ENCODE measurements around the gene TMC8.
"Not testable (repeated sequence)": the region's sequence is repeated elsewhere in the genome, so short reads cannot be mapped to it uniquely, and the experiment has no call there.

Gene TMC8, protein sequence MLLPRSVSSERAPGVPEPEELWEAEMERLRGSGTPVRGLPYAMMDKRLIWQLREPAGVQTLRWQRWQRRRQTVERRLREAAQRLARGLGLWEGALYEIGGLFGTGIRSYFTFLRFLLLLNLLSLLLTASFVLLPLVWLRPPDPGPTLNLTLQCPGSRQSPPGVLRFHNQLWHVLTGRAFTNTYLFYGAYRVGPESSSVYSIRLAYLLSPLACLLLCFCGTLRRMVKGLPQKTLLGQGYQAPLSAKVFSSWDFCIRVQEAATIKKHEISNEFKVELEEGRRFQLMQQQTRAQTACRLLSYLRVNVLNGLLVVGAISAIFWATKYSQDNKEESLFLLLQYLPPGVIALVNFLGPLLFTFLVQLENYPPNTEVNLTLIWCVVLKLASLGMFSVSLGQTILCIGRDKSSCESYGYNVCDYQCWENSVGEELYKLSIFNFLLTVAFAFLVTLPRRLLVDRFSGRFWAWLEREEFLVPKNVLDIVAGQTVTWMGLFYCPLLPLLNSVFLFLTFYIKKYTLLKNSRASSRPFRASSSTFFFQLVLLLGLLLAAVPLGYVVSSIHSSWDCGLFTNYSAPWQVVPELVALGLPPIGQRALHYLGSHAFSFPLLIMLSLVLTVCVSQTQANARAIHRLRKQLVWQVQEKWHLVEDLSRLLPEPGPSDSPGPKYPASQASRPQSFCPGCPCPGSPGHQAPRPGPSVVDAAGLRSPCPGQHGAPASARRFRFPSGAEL

GRCh38 chr17:78130437-78131101 lies at the start of gene TMC8:
TMC8 (plus strand) TSS chr17:78130771; CDS start chr17:78131589, 818 bp downstream.
- peak; percentile 55 for DNase-seq

GRCh38 chr17:78081551-78081950 lies 49.0 kb upstream of the TMC8 start:
- DNase-seq = no peak

GRCh38 chr17:78082355-78082872 lies 48.2 kb upstream of the TMC8 start:
- not testable (repeated sequence) for DNase-seq

GRCh38 chr17:78082988-78083387 lies 47.6 kb upstream of the TMC8 start:
- no peak for DNase-seq

GRCh38 chr17:78086740-78087139 lies 43.8 kb upstream of the TMC8 start:
- no peak for DNase-seq

- no peak for DNase-seq
These were observed 42.0 kb upstream of the TMC8 start for GRCh38 chr17:78088529-78088928.

- DNase-seq = no peak
These were observed 40.8 kb upstream of the TMC8 start for GRCh38 chr17:78089576-78090281.

DNA sequence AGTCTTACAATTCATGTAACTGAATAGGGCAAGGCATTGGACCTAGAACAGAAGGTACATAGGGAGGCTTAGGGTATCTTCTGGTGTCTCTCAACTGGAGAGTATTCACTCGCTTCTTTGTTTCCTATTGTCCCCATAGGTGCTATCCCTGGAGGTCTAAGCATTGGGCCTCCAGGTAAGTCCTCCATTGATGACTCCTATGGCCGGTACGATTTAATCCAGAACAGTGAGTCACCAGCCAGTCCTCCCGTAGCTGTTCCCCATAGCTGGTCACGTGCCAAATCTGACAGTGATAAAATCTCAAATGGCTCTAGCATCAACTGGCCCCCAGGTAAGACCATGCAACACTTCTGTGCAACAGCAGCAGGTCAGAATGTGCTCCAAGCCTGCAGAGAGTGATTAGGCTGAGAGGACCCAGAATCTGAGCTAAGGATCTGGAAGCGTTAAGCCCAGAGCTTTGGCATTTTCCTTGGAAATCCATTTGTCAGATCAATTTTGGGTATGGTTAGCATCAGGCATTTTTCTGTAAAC lies 37.7 kb upstream of the TMC8 start:
- no peak for DNase-seq

DNA sequence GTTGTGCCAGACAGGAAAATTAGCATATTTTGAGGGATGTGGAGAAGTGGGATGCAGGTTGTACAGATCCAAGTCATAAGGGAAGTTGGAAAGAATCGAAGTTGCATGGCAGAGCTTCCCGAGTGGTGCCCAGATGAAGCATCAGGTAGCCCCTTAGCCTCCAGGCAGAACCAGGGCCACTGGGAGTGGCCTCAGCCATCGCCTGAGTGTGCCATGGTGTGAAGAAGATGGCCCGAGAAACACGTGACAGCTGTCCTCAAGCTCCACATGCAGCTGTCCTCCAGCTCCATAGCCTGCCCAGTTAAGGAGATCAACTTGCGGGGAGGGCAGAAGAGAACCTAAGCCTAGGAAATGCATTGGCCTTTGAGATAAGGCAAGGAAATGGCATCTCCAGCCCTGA lies 35.5 kb upstream of the TMC8 start:
- DNase-seq = no peak

- DNase-seq = no peak
These were observed 34.5 kb upstream of the TMC8 start for GRCh38 chr17:78096093-78096492.

DNA sequence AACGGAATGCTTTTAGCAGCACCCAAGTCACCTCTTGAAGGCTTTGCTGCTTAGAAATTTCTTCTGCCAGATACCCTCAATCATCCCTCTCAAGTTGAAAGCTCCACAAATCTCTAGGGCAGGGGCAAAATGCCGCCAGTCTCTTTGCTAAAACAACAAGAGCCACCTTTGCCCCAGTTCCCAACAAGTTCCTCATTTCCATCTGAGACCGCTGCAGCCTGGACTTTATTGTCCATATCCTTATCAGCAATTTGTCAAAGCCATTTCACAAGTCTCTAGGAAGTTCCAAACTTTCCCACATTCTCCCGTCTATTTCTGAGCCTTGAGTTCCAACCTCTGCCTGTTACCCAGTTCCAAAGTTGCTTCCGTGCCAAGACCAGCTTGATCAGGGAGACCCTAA lies 29.5 kb upstream of the TMC8 start:
- no peak for DNase-seq

DNA sequence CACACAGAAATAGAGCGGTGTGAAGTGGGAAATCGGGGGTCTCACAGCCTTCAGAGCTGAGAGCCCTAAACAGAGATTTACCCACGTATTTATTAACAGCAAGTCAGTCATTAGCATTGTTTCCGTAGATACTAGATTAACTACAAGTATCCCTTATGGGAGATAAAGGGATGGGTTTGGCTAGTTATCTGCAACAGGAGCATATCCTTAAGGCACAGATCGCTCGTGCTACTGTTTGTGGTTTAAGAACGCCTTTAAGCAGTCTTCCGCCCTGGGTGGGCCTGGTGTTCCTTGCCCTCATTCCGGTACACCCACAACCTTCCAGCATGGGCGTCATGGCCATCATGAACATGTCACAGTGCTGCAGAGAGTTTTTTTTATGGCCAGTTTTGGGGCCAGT lies 29.0 kb upstream of the TMC8 start:
- no peak for DNase-seq

DNA sequence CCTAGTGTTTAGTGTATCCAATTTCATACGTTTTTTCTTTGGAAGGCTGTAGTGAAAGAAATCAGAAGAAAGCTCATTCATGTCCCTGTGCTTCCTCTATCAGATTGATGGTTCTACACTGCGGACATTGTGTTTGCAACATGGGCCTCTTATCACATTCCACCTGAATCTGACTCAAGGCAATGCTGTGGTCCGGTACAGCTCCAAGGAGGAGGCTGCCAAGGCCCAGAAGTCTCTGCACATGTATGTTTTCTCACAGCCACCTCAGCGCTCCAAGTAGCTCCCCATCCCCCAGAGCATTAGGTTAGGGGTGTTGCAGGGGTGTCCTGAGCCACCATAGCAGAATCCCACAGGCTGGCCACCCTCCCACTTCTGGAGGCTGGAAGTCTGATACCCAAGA lies 27.3 kb upstream of the TMC8 start:
- no peak for DNase-seq

- DNase-seq = peak; percentile 18
These were observed 26.0 kb upstream of the TMC8 start for GRCh38 chr17:78104540-78104941.

- DNase-seq = no peak
These were observed 25.5 kb upstream of the TMC8 start for GRCh38 chr17:78105101-78105500.

DNA sequence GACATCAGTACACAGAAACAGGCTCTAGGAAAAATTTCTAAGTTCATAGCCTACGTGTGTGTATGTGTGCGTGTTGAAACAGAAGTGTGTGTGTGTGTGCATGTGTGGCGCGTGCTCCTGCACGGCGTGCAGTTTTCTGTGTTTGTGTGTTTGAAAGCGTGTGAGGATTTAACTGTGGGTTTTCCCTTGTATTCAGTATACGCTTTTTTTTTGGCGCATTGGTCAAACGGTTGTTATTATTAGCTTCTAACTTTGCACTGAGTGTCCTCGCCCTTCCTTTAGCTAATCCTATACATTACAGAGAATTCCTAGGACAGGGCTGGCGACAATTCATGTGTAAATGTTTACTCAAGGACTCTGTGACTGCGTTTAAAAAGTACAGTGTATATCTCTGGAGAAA lies 25.0 kb upstream of the TMC8 start:
- no peak for DNase-seq

- DNase-seq = no peak
These were observed 24.4 kb upstream of the TMC8 start for GRCh38 chr17:78106211-78106610.

DNA sequence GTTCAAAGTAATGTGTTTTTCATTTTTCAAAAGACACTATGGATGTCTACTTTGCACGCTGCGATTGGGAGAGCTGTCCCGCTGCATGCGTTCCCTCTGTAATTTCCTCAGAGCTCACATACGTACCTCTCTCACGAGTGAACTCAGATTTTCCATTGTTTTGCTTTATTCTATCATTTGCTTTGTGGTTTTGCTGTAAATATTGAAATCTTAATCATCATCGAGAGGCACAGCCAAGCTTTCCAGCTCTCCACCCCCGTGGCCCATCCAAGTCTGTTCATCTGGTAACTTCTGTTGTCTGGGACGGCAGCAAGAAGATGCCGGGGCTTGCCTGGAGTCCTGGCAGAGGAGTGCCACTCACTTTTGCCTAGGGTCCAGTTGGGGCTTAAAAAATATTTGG lies 23.1 kb upstream of the TMC8 start:
- peak; percentile 18 for DNase-seq

DNA sequence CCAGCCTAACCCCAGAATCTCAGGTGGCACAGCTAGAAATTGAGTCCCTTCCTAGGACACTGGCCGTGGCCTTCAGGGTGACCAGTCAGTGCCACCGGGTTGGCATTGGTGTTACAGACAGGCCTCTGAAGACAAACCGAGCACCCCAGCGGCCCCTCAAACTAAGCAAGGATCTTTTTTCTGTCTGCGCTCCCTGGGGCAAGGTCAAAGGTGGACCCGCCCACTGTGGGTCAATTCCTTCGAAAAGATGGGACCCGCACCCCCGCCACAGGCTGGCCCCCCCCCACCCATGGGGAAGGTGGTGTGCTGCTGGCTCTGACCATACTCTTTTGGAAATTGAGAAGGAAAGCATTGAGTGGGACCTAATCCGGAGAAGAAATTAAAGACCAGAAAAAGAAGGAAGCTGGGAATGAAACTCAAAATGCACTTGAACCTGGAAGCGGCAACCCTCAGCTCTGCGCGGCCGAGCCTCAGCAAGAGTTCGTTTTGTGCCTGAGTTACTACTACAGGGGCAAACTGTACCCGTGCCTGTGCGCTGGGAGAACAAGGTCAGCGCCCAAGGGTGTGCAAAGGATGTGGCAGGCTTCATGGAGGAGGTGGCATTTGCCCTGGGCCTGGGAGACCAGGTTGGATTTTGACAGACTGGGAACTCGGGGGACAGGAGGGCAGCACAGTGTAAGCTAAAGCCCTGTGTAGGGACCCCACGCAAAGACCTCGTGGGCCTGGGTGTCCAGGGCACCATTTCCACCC lies 22.4 kb upstream of the TMC8 start:
- no peak for DNase-seq

GRCh38 chr17:78108726-78109488 lies 21.7 kb upstream of the TMC8 start:
- peak; percentile 17 for DNase-seq

DNA sequence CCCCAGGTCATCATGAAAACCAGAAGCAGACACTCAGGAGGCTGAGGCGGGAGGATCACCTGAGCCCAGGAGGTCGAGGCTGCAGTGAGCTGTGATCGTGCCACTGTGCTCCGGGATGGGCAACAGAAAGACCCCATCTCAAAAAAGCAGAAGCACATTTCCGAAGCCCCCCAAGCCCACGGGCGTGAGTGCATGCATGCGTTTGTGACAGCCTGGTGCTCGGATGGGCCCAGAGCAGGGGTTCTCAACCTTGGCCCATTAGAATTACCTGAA lies 21.1 kb upstream of the TMC8 start:
- DNase-seq = no peak

Measured in femur (tissue), 1 donor.